Cortex of kidney (tissue), 1 donor: ENCODE measurements around the gene SSH2.
"Not testable (repeated sequence)": the region's sequence is repeated elsewhere in the genome, so short reads cannot be mapped to it uniquely, and the experiment has no call there.

Experiments used
- DNase-seq: peaks from one replicate; lab custom pipeline; 2025; lab: John Stamatoyannopoulos, UW

The SSH2 gene

DNA sequence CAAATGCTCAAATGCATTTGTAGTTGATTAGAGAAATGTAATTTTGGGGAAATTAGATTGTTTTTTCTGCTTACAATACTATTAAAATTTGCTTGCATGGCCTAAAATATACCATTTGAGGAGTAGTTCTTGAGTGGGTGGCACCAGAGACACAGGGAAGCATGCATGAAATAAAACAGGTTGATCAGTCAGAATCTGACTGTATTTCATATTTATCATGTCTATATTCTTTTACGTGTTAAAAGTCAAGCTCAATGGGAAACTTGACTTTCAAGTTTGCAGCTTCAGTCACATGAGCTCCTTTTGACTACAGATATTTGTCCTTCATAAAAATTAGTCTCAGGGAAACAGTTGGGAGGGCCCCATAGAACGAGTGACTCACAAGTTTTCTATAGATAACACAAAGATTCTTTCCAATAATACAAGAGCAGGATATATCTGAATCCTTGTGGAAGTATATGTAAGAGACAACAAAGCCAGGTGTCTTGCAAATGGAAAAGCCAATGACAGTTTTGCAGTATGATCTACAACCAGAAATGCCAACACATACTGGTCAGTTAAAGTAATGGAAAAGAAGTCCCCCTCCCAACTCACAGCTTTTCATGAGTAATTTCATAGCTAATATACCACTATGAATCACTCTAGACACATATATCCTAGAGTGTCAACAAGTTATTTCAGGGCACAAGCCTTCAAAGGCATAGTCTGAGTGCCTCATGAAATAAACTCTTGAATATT, 265.1 kb downstream of the SSH2 start:
- no peak for DNase-seq

DNA sequence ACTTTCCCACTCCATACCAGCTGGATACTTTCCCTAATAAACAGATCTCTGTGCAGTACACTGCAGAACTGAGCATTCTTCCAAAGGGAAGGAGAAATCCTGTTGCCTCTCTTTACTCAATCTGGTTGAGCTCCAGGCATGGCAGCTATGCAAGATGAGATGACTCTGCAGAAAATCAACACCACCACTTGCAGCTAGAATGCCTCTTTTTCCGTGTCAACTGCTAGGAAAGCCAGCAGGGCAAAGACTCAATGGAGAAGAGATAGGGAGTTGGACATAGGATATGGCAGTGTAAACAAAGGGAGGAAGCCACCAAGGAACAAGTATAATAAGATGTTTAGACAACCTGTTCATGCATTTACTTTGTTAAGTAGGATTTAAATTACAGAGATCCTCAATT, 266.9 kb downstream of the SSH2 start:
- DNase-seq: no peak

DNA sequence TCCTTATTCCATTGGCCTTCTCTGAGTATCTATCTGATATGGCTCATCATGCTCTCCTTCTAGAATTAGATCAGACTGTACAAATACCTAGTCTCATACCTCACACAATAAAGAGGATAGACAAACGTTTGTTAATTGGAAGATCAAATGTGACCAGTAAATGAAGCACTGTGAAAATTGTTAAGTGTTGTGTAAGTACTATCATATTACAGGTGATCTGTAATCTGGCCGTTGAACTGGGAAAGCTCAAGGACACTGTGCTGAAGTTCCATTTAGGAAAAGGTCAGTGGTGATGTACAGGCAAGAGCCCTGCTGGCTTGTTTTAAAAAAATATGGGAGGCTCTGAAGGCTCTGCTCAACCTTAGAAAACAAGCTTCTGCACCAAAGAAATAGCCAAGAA, 268.8 kb downstream of the SSH2 start:
- no peak for DNase-seq

DNA sequence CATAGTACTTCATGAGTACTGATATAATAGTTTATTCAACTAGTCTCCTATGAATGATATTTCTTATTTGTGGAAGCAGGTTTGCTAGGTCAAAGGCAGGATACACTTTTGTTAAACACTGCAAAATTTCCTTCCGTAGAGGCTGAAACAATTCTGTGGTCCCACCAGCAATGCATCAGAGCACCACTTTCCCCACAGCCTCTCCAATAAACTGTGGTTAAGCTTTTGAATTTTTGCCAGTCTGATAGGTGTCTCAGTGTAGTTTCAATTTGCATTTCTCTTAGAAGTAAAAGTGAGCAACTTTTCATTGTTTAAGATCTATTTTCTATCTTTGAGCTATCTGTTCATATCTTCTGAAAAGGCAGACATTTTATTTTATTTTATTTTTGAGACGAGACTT, 270.9 kb downstream of the SSH2 start:
- no peak for DNase-seq

DNA sequence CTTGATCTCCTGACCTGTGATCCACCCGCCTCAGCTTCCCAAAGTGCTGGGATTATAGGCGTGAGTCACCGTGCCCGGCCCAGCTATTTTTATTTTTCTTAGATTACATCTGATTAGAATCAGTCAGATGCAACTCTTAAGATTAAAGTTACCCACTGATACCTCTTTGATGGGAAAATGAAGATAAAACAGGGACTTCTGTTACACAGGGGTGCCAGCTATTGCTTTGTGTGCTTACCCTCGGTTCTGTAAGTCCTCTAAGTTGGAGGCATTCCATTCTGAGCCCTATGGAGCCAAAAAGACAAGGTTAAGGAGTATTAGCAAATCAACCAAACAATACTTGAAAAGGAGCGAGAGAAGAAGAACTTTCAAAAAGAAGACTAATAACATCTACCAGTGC, 274.7 kb downstream of the SSH2 start:
- no peak for DNase-seq

DNA sequence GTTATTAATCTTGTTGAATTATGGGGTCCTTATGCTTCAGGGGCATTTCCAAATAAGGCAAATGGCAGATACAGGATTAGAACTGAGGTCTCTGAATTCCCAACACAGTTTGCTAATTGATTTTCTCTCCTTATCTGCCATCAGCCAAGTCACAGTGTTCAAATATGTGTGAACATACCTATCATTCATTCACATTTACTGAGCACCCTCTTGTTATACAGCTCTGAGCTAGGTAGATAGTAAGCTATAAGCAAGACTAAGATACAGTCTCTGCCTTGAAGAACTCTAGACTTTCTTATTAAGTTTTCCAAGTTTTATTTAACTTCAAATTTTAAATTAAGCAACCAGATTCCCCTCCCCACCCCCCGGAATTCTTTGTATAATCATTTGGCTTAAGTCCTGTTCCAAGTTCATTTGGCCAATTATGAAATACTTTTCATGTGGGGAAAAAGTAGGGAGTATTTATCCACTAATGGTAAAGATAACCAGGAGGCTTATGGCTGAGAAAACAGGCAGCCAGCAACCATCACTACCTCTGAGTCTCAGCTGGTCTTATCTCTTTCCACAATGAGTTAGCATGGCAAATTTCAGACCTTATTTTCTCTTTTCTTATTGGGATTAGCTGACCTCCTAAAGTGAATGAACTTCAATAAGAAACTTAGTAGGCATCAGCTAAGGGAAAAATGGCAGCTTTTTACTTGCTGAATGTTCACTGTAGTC, 275.9 kb downstream of the SSH2 start:
- no peak for DNase-seq

DNA sequence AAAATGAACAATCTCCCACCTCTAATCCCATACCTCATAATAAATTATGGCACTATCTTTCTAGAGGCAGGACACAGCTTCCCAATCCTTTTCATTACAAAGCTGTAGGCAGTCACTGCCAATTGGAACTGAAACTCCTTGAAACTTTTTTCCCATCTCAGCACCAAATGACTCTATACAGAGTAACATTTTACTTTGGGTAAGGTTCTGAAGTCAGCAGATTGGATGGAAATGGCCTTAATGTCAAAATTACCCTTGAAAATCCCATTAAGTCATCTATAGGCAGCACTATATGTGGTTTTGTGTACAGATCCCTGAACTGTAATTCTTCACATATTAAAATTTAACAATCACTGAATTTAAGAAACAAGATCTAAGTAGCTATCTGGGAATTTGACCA, 277.1 kb downstream of the SSH2 start:
- no peak for DNase-seq

DNA sequence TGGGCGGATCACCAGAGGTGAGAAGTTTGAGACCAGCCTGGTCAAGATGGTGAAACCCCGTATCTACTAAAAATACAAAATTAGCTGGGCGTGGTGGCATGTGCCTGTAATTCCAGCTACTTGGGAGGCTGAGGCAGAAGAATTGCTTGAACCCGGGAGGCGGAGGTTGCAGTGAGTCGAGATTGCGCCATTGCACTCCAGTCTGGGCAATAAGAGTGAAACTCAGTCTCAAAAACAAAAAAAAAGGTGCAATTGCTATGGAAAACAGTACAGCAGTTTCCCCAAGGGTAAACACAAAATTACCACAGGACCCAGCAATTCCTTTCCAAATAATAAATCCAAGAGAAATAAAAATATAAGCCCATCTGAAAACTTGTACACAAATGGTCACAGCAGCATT, 278.1 kb downstream of the SSH2 start:
- DNase-seq: not testable (repeated sequence)

DNA sequence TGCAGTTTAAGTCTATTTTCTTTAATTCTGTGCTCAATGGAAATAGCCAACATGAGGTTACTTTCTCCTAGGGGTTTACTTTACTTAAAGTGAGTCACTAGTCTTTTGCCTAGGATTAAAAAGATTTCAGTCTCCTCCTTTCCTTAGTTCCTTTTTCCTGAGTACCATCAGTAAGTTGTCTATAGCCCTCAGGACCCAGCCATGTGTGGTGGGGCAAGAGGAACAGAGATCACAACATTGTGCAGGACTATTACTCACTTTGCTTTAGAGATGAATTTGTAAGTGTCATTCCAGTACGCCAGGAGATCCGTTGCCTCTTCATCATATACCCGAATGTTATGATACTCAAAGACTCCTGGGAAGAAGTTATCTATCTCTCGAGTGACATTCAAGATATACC, 279.6 kb downstream of the SSH2 start:
- no peak for DNase-seq

DNA sequence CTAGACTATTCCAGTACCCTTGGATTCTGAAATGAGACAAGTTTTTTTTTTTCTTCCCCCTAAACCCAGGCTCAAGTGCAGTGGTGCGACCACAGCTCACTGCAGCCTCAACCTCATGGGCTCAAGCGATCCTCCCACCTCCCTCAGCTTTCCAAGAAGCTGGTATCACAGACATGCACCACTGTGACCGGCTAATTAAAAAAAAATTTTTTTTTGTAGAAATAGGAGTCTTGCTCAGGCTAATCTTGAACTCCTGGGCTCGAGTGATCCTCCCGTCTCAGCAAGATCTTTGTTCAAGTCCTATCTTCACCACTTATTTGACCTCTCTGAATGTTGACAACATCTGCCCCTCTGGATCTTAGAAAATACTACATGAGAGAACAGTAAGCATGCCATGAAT, 280.7 kb downstream of the SSH2 start:
- DNase-seq: no peak

DNA sequence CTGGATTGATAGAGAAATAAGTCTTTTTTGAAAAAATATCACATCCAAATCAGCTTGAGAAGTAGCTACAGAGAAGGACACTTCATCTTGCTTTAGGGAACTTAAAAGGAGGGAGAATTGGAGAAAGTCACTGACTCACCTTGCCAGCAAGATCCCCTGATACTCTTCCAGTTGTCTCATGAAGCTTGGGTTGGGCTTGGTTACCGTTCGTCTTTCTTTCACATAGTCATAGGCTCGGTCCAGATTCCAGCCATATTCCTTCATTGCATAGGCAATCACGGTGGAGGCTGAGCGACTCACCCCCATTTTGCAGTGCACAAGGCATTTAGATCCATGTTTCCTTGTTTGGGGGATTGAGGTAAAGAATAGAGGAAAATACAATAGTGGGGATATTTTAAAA, 282.0 kb downstream of the SSH2 start:
- no peak for DNase-seq

DNA sequence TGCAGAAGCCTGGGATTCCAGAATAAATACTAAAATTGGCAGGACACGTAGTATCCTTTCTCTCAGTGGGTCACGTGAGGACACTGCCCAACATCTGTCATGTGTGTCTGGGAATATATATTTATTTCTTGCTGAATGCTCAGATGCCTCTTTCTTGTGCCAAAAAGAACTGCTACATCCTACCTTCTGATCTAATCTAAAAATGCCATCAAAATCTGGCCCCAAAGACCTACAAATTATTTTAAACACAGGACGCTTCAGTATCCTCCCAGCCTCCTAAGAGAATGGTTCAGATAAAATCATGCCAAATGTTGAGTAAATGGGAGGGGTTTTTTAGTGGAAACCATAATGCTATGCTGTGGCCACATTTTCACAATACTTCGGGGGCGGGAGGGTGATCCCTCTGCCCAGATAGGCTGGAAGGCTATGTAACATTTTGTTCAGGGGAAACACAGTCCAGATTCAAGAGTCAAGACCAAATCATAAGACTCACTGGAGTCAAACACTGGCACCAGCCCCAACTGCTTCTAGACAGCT, 284.4 kb downstream of the SSH2 start:
- no peak for DNase-seq

DNA sequence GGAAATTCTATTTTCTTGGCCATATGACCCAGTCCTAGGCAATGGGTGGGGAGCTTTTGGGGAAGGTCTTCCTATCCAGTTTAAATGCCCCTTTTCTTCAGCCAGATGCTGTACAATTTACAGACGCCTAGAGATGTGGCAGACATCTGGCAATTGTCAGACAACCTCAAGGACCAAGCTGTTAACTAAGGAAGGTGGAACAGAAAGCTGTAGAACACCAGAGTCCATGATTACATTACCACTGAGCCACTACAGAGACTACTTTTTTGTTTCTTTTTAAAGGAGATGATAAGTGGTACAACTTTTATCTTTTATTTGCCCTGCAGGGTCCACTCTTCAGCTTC, 286.2 kb downstream of the SSH2 start:
- DNase-seq: no peak

DNA sequence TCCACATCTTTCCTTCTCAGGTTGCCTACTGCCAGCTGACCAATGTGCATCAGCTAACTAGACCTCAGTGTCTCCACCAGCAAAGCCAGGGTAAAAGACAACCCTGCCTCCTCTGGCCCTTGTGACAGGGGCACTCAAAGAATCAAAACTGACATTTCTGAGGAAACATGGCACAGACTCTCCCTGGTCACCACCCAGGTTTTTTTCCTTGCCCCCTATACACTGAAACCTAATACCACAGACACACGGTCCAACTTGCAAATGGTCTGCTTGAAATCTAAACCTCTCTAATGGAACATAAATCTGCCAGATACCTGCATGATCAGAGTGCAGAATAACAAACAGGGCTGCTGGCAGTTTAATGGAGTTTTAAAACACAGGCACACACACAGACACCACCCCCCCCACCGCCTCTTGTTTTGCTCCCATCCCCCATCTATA, 287.8 kb downstream of the SSH2 start:
- no peak for DNase-seq

DNA sequence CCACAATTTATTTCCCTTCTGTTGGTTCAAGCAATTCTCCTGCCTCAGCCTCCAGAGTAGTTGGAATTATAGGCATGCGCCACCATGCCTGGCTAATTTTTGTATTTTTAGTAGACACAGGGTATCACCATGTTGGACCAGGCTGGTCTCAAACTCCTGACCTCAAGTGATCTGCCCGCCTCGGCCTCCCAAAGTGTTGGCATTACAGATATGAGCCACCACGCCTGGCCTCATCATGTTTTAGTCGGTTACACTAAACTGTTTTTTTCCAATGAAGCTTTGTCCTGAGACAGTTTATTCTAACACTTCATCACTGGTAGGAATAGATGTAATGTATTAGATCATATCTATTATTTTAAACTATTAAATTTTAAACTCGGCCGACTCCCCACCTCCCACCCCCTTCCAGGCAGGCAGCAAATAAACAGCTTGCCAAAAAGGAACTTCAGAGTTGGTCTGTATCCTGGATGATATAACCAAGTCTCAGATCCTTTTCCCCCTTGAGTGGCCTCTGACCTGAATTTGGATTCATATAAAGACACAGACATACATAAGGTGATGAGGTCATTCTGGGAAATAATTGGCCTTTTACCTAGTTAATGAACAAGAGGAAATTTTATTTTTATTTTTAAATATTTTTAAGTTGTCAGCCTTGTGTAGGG, 288.9 kb downstream of the SSH2 start:
- DNase-seq: no peak

DNA sequence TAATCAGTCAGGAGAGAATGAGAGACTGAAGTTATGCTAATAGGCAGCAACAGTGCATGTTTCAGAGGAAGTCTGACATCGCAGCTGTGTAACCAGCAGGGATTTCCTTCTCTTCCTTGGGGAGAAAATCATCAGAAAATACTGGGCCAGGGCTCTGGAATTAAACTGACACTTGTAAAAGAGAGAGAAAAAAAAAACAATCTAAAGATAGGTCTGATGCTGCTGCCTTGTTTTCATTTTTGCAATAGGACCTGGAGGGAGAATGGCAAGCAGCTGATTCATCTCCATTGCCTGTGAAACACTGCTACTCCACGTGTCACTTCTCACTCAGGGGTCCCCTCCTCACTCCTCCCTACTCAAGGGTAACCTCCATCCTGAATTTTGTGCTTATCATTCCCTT, 289.6 kb downstream of the SSH2 start:
- DNase-seq: no peak

DNA sequence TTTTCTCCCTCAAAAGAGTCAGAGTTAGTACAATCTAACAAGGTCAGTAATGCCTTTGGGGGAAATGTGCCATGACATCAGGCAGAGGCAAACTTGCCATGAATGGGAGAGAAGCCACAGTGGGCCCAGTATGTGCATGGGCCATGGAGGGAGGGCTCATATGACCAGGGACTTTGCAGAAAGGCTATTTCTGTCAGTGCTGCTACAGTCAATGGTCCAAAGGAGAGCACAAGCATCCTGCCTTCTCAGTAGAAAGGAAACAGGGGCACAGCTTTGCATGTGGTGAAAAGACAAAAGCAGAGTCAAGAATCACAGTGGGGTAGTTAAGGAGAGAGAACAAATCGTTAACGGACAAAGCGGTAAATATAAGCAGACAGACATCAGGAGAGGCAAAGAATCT, 296.1 kb downstream of the SSH2 start:
- DNase-seq: no peak

DNA sequence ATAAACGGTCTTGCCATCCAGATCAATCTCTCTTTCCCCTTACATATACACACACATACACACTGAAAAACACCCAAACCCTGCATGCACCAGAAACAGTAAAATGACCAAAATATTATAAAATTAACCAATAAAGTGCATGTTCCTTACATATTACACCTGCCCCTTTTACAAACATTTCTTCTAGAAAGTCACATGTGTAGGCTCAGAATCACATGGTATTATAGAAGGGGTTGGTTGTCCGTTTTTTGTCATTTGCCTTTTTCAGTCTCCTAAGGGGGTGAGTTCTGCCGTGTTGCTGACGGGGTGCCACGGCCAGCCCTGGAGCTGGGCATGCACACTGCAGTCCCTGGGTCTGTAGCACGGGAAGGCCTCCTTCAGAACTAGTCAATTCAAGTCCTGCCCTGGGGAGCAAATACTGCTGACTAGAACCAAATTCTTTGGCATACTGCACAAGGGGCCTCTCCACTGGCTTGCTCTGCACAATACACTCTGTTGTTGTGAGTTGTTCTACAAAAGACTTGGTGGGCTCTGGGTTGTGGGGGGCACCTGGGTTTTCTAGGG, 299.3 kb downstream of the SSH2 start:
- no peak for DNase-seq

DNA sequence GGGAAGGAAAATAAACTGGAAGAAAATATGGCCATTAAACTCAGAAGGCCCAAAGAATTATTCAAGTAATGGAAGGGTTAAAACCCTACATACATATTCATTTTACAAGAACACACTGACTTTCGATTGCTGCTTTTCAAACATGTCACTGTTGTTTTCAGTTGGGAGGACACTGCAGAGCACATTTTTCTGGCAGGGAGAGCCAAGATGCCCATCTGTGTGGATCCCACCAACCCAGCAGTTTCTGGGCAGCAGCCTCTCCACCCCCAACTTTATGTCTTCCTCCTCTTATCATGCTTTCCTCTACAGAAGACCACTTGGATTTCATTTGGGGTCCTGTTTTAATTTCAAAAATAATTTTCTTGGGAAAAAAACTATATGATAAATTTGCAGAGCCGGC, 300.2 kb downstream of the SSH2 start:
- DNase-seq: no peak

DNA sequence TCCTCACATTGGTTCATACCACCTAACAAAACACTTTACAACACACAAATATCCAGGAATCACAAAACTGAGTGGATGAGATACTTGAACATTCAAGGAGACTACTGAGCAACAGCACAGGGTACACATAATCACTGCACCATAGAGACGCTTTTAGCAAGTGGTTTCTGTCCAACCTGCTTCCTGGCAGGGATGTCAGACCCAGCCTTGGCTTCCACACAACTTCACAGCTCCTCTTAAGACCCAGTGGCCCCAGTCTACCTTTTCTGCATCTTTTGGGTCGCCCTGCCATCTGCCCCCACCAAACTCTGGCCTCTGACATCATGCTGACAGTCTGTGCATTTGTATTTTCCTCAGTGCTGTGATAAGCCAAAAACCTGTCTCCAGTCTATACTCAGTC, 301.4 kb downstream of the SSH2 start:
- no peak for DNase-seq

DNA sequence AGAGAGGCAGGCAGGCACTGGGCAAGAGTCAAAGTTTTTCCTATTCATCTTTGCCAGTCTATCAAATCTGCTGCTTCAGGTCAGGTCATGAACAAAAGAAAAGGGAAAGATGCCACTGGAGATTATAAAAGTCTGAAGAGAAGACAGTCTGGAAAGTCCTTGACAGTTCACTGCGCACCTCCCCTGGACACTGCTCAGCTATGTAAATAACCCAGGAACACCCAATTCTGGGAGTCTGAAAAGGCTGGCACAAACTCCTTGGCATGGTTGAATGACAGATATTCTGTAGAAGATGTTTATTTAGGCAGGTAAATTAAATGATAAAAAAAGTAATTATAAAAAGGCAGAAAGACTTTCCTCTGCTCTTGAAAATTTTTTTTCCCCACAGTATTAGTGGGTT, 302.1 kb downstream of the SSH2 start:
- no peak for DNase-seq

DNA sequence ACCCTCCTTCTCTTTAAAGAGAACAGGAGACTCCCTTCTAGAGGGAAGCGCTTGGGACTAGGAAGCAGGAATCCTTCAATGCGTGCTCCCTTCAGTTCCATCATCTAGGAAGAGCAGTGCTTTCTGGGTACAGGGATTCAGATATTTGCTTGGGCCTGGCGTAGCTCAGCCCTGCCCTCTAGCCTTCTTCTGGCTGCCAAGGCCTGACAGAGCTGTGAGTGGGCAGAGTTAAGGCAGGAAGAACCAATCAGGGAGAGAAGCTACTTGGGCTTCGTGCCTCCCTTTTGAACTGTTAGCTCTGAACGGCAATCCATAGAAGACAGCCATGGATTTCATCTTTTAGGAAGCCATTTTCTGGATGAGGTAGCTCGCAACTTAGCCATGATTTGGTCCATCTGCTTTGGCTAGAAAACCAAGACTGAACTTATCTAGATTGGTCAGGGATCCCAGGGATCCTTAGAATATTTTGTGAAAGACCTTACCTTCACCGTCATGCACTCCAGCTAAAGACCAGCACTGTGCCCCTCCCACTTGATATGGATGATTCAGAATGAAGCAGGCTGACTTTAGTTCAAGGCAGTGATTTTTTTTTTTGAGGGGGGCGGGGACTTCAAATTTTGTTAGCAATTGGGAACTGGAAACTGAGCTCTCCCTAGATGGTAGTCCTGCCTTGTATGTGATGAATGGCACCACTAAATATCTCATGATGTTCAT, 304.8 kb downstream of the SSH2 start:
- DNase-seq: no peak
